ENCODE measurements around the gene ZCCHC14. TPM values are rescaled to one million over a fixed set of nuclear protein-coding genes. Genes with fewer than 3 reads are reported as not detected.

Gene ZCCHC14
- total RNA-seq, 1 experiment from 2014 or later: 28.2 TPM

DNA sequence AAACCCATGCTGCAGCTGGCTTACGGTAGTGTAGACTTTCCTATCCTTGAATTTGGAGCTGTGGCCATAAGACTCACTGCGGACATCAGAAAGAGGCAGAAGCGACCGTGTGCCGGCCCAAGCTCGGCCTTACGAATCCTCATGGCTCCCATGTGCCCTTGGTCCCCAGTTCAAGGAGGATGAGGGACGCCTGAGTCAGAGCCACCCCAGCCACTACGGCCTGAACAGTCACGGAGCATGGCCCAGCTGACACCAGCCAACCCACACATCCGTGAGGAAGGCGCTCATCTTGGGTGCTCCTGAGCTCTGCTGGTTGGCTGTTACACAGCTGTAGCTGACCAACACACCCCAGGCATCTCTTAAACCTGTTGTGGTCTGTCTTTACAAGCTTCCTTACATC, 44.0 kb downstream of the ZCCHC14 start:
- TF ChIP-seq, protein P1, sequence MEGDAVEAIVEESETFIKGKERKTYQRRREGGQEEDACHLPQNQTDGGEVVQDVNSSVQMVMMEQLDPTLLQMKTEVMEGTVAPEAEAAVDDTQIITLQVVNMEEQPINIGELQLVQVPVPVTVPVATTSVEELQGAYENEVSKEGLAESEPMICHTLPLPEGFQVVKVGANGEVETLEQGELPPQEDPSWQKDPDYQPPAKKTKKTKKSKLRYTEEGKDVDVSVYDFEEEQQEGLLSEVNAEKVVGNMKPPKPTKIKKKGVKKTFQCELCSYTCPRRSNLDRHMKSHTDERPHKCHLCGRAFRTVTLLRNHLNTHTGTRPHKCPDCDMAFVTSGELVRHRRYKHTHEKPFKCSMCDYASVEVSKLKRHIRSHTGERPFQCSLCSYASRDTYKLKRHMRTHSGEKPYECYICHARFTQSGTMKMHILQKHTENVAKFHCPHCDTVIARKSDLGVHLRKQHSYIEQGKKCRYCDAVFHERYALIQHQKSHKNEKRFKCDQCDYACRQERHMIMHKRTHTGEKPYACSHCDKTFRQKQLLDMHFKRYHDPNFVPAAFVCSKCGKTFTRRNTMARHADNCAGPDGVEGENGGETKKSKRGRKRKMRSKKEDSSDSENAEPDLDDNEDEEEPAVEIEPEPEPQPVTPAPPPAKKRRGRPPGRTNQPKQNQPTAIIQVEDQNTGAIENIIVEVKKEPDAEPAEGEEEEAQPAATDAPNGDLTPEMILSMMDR (IDR thresholded peaks at IDR 0.05; ENCODE audit: unreplicated experiment): no peak
- H3K4me3 Mint-ChIP-seq (ENCODE audit: unreplicated experiment): no peak overlapping the region
- no peak overlapping the region for H3K27ac Mint-ChIP-seq (ENCODE audit: low read depth, unreplicated experiment)
- DNase-seq (ENCODE audit: unreplicated experiment): no peak
- H3K36me3 Mint-ChIP-seq (ENCODE audit: insufficient read depth, unreplicated experiment): peaks cover 64% of the 10 kb centered on the region
- CTCF ChIA-PET: interaction anchor here (0.6 to 1.0 kb wide), 2 partner anchors 170 to 188 kb away, joined by 3 read pairs; no protein-coding TSS in a partner anchor
- intact Hi-C loops (cut with micrococcal nuclease): no loop called here
- no TSS peak for BruUV-seq (replicated peaks)
- POLR2A ChIA-PET: interaction anchor here (0.6 kb wide), 1 partner anchor 171 kb away, joined by 3 read pairs; no protein-coding TSS in a partner anchor
- no peaks in the 10 kb centered on the region for H3K9me3 Mint-ChIP-seq (ENCODE audit: unreplicated experiment)
- H3K27me3 Mint-ChIP-seq (ENCODE audit: insufficient read depth, unreplicated experiment): no peaks in the 10 kb centered on the region
- peaks cover 3% of the 10 kb centered on the region for H3K4me1 Mint-ChIP-seq (ENCODE audit: insufficient read depth, unreplicated experiment)

DNA sequence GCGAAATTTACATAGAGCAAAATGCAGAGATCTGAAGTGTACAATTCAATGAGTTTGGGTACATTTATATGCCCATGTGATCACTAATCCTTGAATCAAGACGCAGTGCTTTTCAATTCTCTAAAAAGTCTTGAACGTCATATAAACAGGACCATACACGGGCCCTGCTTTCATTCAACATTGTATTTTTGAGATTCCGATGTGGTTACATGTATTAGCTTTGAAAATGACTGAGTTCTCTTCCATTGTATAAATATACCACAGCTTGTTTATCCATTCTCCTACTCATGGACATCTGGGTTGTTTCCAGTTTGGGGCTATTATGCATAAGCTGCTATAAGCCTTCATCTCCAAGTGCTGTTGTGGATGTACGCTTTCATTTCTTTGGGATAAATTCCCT, 45.5 kb downstream of the ZCCHC14 start:
- no peak for DNase-seq (ENCODE audit: unreplicated experiment)
- intact Hi-C loops (cut with micrococcal nuclease): no loop called here
- ChIA-PET POLR2A (no interaction called here), CTCF (interaction anchor here (1.0 to 1.5 kb wide), 2 partner anchors 13 to 189 kb away, joined by 3 to 6 read pairs; no protein-coding TSS in a partner anchor)
- Mint-ChIP-seq H3K27ac (ENCODE audit: low read depth, unreplicated experiment) (no peak overlapping the region), H3K9me3 (ENCODE audit: unreplicated experiment) (no peaks in the 10 kb centered on the region), H3K4me3 (ENCODE audit: unreplicated experiment) (no peak overlapping the region), H3K27me3 (ENCODE audit: insufficient read depth, unreplicated experiment) (no peaks in the 10 kb centered on the region), H3K4me1 (ENCODE audit: insufficient read depth, unreplicated experiment) (no peaks in the 10 kb centered on the region), H3K36me3 (ENCODE audit: insufficient read depth, unreplicated experiment) (peaks cover 64% of the 10 kb centered on the region)
- BruUV-seq (replicated peaks): no TSS peak
- TF ChIP-seq, protein P1 (IDR thresholded peaks at IDR 0.05; ENCODE audit: unreplicated experiment): no peak

DNA sequence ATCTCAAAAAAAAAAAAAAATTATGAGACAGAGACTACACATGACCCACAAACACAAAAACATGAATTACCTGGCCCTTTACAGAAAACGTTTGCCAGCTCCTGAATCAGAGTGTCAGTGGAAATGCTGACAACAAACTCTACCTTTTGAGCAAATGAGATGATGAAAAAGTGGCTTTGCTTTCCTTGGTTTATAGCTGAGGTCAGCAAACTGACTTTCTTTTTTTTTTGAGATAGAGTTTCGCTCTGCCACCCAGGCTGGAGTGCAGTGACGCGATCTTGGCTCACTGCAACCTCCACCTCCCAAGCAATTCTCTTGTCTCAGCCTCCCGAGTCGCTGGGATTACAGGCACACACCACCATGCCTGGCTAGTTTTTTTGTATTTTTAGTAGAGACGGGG, 46.3 kb downstream of the ZCCHC14 start:
- H3K9me3 Mint-ChIP-seq (ENCODE audit: unreplicated experiment): no peaks in the 10 kb centered on the region
- no peak overlapping the region for H3K4me3 Mint-ChIP-seq (ENCODE audit: unreplicated experiment)
- intact Hi-C loops (cut with micrococcal nuclease): no loop called here
- TF ChIP-seq, protein P1 (IDR thresholded peaks at IDR 0.05; ENCODE audit: unreplicated experiment): no peak
- H3K27ac Mint-ChIP-seq (ENCODE audit: low read depth, unreplicated experiment): no peak overlapping the region
- no peaks in the 10 kb centered on the region for H3K27me3 Mint-ChIP-seq (ENCODE audit: insufficient read depth, unreplicated experiment)
- no peak for DNase-seq (ENCODE audit: unreplicated experiment)
- no TSS peak for BruUV-seq (replicated peaks)
- CTCF ChIA-PET: interaction anchor here (1.5 kb wide), 1 partner anchor 190 kb away, joined by 6 read pairs; no protein-coding TSS in a partner anchor
- H3K36me3 Mint-ChIP-seq (ENCODE audit: insufficient read depth, unreplicated experiment): peaks cover 58% of the 10 kb centered on the region
- H3K4me1 Mint-ChIP-seq (ENCODE audit: insufficient read depth, unreplicated experiment): no peaks in the 10 kb centered on the region
- POLR2A ChIA-PET: interaction anchor here (0.6 to 0.7 kb wide), 2 partner anchors 35 to 55 kb away, joined by 3 read pairs; no protein-coding TSS in a partner anchor

DNA sequence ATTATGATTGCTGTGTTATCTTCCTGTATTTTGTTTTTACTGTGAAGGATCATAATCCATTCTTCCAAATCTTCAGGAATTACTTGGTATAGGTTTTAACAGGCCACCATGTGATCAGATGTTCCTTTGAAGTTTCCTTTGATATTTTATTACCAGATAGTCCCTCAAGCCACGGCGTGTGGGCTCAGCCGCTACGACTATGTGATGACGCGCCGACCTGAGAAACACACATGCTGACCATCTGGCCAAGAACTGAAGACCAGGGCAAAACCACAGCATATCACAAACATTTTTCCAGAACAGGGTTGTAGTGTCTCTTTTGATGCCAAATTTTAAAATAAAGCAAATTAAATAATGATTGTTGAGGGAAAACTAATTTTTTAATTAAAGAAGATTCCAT, 47.3 kb downstream of the ZCCHC14 start:
- DNase-seq (ENCODE audit: unreplicated experiment): no peak
- Mint-ChIP-seq H3K4me1 (ENCODE audit: insufficient read depth, unreplicated experiment) (no peaks in the 10 kb centered on the region), H3K9me3 (ENCODE audit: unreplicated experiment) (no peaks in the 10 kb centered on the region), H3K4me3 (ENCODE audit: unreplicated experiment) (no peak overlapping the region), H3K36me3 (ENCODE audit: insufficient read depth, unreplicated experiment) (peaks cover 61% of the 10 kb centered on the region), H3K27ac (ENCODE audit: low read depth, unreplicated experiment) (no peak overlapping the region), H3K27me3 (ENCODE audit: insufficient read depth, unreplicated experiment) (no peaks in the 10 kb centered on the region)
- TF ChIP-seq, protein P1 (IDR thresholded peaks at IDR 0.05; ENCODE audit: unreplicated experiment): no peak
- ChIA-PET CTCF (no interaction called here), POLR2A (no interaction called here)
- intact Hi-C loops (cut with micrococcal nuclease): no loop called here
- BruUV-seq (replicated peaks): no TSS peak
